Right forelimb (tissue), 1 donor: Measurements from ENCODE around the gene ENOX2.

Experiments used
- DNase-seq: peaks from one replicate; pipeline ENCODE4 v3.0.0-alpha.2; 2018

Gene ENOX2

GRCh38 chrX:130695931-130696330 is 207.1 kb downstream of the ENOX2 start:
- DNase-seq, result no peak

DNA sequence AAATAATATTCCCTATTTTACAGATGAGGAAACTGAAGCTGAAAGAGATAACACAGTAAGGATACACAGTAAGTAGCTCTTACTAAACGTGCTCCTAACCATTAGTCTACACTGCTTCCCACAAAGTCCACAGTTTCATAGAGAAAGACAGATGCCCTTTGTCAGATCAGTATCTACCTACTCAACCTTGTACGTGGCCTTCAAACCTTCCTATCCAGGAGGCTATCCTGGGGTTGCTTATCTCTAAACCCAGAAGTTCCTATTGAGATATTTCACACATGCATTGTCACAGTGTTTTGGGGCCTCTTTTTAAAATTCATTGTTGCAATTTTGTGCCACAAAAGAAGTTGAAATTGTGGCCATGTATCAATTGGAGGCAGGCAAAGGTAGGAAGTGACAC is 208.0 kb downstream of the ENOX2 start:
- no peak for DNase-seq

- DNase-seq, result no peak
These were observed 211.4 kb downstream of the ENOX2 start for GRCh38 chrX:130691576-130691975.

- DNase-seq, result no peak
These were observed 214.6 kb downstream of the ENOX2 start for GRCh38 chrX:130688360-130688759.

DNA sequence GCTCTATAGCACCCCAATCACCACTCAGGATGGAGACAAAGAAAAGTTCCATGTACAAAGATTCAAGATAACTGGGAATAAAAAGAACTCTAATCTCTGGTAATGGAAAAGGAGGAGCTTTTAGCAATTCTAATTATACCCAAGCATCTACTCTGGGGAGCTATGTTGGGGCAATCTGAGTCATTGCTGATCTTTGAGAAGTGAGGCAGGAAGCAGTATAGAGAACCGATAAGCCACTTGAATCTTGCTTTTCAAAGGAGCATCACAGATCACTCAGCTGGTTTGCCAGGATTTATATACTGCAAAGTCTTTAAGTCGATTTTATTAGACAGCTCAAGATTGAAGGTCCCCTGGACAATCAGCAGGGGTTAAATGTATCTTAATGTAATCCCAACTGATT is 220.0 kb downstream of the ENOX2 start:
- no peak for DNase-seq

GRCh38 chrX:130680164-130681035 is 222.6 kb downstream of the ENOX2 start:
- DNase-seq, result no peak

DNA sequence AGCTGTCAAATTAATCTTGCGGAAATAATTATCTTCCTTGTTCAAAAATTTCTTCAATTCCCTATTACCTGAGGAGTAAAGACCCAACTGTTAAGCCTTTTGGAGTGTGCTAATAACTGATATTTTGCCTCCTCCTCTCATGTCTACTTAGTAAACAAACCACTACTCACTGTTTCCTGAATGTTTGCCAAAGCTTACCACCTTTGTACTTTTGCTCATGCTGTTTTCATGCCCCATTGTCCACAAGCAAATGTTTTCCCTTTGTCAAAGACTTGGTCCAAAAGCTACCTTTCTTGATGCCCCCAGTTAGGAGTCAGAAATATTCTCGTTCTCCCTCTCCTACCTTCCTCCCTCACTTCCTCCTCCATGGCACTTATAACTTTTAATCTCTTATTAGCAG is 226.1 kb downstream of the ENOX2 start:
- DNase-seq, result no peak

DNA sequence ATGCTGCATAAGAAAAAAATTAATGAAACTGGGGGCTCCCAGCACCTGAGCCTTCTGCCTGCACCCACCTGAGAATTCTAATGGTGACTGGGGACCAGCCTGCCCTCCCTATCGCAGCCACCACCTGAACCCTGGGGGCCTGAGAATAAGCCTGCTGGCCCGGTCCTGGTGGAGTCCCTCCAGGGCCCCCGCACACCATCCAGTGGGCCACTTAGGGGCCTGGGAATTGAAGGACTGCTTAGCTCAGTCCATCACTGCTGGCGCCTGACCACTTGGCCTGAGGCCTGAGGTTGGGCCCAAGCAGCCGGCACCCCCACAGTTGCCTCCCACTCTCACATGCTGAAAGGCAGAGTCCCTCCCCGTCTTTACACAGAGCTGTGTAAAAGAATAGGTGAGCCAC is 230.8 kb downstream of the ENOX2 start:
- DNase-seq, result no peak

GRCh38 chrX:130669233-130669632 is 233.8 kb downstream of the ENOX2 start:
- no peak for DNase-seq

DNA sequence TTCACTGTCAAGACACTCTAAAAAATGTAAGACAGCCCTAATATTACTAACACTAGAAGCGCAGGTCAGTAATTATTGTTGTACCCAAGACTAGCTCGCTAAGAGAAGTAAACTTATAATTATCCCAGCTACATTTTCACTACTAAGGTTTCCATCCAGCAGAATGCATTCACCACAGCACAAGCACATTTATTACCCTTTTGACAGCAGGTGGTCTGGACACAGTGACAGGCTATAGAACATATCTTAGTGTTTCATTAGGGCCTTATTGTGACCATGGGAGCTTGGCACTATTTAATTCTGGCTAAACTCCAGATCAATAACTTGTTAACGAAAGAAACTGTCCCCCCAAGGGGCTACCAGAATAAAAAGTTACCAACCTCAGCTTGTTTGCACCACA is 237.7 kb downstream of the ENOX2 start:
- no peak for DNase-seq

DNA sequence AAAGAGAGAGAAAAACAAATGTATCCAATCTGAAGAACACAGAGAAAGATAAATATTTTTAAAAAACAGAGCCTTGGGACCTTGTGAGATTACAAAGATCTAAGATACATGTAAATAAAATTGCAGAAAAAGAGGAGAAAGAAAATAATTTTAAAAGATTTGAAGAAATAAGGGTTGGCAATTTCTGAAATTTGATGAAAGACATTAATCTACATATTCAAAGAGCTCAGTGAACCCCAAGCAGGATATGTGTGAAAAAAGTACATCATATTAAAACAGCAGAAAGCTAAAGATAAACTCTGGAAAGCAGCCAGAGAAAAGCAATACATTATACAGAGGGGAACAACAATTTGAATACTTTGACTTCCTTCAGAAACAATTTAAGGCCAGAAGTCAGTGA is 244.7 kb downstream of the ENOX2 start:
- DNase-seq, result no peak

- DNase-seq, result no peak
These were observed 248.5 kb downstream of the ENOX2 start for GRCh38 chrX:130654409-130654950.

GRCh38 chrX:130652824-130653578 is 250.0 kb downstream of the ENOX2 start:
- no peak for DNase-seq

GRCh38 chrX:130649738-130650137 is 253.3 kb downstream of the ENOX2 start:
- no peak for DNase-seq

- no peak for DNase-seq
These were observed 255.5 kb downstream of the ENOX2 start for GRCh38 chrX:130647468-130647867.

DNA sequence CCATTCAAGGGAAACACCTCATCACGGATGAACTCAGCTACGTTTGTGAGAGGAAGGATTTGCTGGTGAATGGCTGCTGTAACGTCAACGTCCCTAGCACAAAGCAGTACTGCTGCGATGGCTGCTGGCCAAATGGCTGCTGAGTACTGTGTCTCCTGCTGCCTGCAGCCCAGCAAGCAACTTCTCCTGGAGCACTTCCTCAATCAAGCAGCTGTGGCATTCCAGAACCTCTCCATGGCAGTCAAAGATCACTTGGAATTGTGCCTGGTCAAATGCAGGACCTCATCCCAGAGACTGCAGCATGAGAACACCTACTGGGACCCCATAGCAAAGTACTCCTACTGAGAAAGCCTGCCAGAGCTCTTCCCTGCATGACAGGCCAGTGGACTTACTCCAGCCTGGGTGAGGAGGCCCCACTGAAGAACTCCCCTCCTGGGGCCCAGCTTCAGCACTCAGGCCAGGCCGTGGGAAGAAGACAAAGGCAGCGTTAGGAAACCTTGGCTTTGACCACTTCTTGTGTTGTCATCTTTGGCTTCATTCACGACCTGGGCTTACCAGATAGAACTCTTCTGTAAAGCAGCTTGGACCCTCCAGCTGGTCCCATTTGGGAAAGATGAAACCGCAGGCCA is 256.9 kb downstream of the ENOX2 start:
- no peak for DNase-seq

DNA sequence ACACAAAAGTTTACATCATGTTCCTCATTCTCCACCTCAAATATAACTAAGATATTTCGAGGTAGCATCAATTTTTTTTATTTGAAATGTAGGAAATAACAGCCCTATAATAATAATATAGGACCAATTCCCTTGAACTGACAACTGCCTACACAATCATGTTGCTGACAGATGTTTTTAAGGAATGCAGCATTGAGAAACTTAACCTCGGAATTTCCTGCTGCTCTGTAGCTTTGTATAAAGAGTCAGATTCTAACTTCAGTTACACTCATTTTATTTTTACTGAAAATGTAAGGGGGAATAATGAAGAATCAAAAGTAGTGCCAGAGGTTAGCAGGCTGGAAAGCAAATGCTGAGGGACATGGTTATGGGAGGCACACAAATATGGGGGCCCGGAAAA is 265.4 kb downstream of the ENOX2 start:
- DNase-seq, result no peak

DNA sequence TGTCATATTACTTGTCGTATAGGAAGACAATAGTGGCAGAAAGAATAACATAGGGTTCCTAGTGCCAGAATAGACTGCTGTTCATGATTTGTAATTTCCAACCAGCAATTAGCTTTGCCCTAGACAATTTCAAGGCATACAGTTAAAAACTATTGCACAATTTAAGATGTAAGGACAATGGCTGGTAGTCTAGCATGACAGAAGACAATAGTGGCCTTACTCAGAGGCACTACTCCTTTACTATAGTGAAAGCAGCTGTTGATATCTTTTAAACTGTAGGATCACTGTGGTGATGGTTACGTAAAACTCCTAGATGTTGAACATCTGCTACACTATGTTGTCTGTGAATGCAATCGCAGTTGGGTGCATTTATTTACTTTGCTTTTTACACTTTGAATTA is 266.7 kb downstream of the ENOX2 start:
- no peak for DNase-seq

GRCh38 chrX:130631011-130631410 is 272.0 kb downstream of the ENOX2 start:
- no peak for DNase-seq

- no peak for DNase-seq
These were observed 274.5 kb downstream of the ENOX2 start for GRCh38 chrX:130628516-130628915.

GRCh38 chrX:130626521-130626920 is 276.5 kb downstream of the ENOX2 start:
- no peak for DNase-seq

DNA sequence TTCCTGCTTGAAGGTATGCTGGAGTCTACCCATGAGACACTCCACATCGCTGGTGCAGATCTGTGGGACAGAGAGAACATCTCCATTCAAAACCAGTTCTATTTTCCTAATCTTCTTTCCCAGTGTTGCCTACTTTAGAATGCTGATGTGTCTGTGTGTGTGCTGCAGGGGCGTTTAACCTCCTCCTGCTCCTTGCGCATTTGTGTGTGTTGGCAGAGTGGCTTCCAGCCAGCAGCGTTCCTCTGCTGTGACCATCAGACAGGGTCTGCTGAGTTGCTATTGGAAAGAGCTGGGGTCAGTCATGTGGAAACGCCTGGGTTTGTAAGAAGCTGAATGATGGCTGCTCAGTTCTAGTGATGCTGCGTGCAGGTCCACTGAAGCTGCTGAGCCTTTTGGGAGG is 277.6 kb downstream of the ENOX2 start:
- no peak for DNase-seq

GRCh38 chrX:130623518-130623917 is 279.5 kb downstream of the ENOX2 start:
- no peak for DNase-seq

GRCh38 chrX:130615941-130616340 is 287.1 kb downstream of the ENOX2 start:
- DNase-seq, result no peak
